ENCODE results near the gene ARFGAP3.

GRCh38 chr22:42877597-42878340 is 20.7 kb upstream of the ARFGAP3 start:
- no peak for TF ChIP-seq CTCF (conservative IDR thresholded peaks at IDR 0.05; ENCODE audit: low read depth, low read length)
- no peak for TF ChIP-seq EZH2 (IDR thresholded peaks at IDR 0.05; ENCODE audit: borderline replicate concordance, low read depth, low read length, poor library complexity, severe bottlenecking)
